HEK293 (cell line): ENCODE results near the gene ARHGEF12.
A peak's percentile ranks its signal among the peaks of the same experiment; 100 is the strongest.

Experiments used
- CTCF ChIA-PET: fragments of 350-600 bp; formaldehyde crosslinking; extraction: SDS; loops from one replicate; lab custom pipeline; 2021; ENCODE audit warnings: antibody characterized with exemption; lab: Yijun Ruan, JAX
- POLR2A ChIA-PET: fragments of 300-600 bp; formaldehyde crosslinking; extraction: SDS; loops from one replicate; lab custom pipeline; 2020; ENCODE audit warnings: antibody characterized with exemption, inconsistent platforms; lab: Yijun Ruan, JAX
- H3K27ac ChIP-seq: fragments of 200-500 bp; sonication (Bioruptor generic); 2 replicates; pipeline ENCODE4 v1.5.1; 2014; ENCODE audit warnings: low read depth, low read length, control low read depth, inconsistent platforms; ENCODE audit errors: extremely low read depth
- H3K36me3 ChIP-seq, 2 experiments: fragments of 200-500 bp in 1 of 2; sonication (Bioruptor generic) in 1 of 2; 1 replicate in 1 of 2; 2 replicates in 1 of 2; pipeline ENCODE4 v1.5.1; 2014 to 2017; ENCODE audit warnings: inconsistent platforms in 2 of 2, low read length in 2 of 2; ENCODE audit not compliant: control insufficient read depth in 2 of 2, insufficient read depth in 1 of 2
- H3K4me1 ChIP-seq: fragments of 200-500 bp; sonication (Bioruptor generic); 2 replicates; pipeline ENCODE4 v1.5.1; 2014; ENCODE audit warnings: mild to moderate bottlenecking, low read length, inconsistent platforms; ENCODE audit not compliant: control insufficient read depth, insufficient read depth
- H3K4me3 ChIP-seq: 2 replicates; pipeline ENCODE4 v1.5.1; 2011; ENCODE audit warnings: low read depth, mild to moderate bottlenecking, control low read depth, low read length, moderate library complexity
- H3K9me3 ChIP-seq: fragments of 200-500 bp; sonication (Bioruptor generic); 2 replicates; pipeline ENCODE4 v1.5.1; 2014; ENCODE audit warnings: low read depth, low read length, inconsistent platforms; ENCODE audit not compliant: control insufficient read depth, insufficient read depth
- BCL11A ChIP-seq: fragments of 450-650 bp; formaldehyde crosslinking; IDR thresholded peaks from 2 replicates; pipeline ENCODE4 v1.5.1; 2016; ENCODE audit warnings: low read depth, missing biosample characterization, missing genetic modification characterization
- GFI1B ChIP-seq: fragments of 450-650 bp; formaldehyde crosslinking; IDR thresholded peaks from 2 replicates; pipeline ENCODE4 v1.5.1; 2016; ENCODE audit warnings: missing biosample characterization, missing genetic modification characterization
- GLI2 ChIP-seq: fragments of 450-650 bp; formaldehyde crosslinking; IDR thresholded peaks from 2 replicates; pipeline ENCODE4; 2017; ENCODE audit warnings: missing biosample characterization, missing genetic modification characterization, low read depth, borderline replicate concordance
- HOXD13 ChIP-seq: sonication (generic); formaldehyde crosslinking; IDR thresholded peaks from 2 replicates; pipeline ENCODE4 v1.8.0; 2022; ENCODE audit warnings: missing genetic modification reagents, borderline replicate concordance
- KLF10 ChIP-seq: fragments of 450-650 bp; IDR thresholded peaks from 2 replicates; pipeline ENCODE4 v1.5.1; 2018; ENCODE audit warnings: missing biosample characterization, mild to moderate bottlenecking, missing genetic modification characterization
- KLF7 ChIP-seq: fragments of 450-650 bp; formaldehyde crosslinking; IDR thresholded peaks from 2 replicates; pipeline ENCODE4 v1.5.1; 2016; ENCODE audit warnings: missing biosample characterization, missing genetic modification characterization, borderline replicate concordance
- KLF9 ChIP-seq: fragments of 450-650 bp; formaldehyde crosslinking; IDR thresholded peaks from 2 replicates; pipeline ENCODE4 v1.5.1; 2016; ENCODE audit warnings: missing biosample characterization, missing genetic modification characterization, low read depth
- REPIN1 ChIP-seq: fragments of 450-650 bp; formaldehyde crosslinking; IDR thresholded peaks from 2 replicates; pipeline ENCODE4 v1.5.1; 2017; ENCODE audit warnings: missing biosample characterization, missing genetic modification characterization, low read depth
- ZNF133 ChIP-seq: fragments of 450-650 bp; formaldehyde crosslinking; IDR thresholded peaks from 2 replicates; pipeline ENCODE4 v1.5.1; 2016; ENCODE audit warnings: missing biosample characterization, missing genetic modification characterization
- ZNF146 ChIP-seq: fragments of 450-650 bp; formaldehyde crosslinking; IDR thresholded peaks from 2 replicates; pipeline ENCODE4 v1.5.1; 2016; ENCODE audit warnings: missing biosample characterization, missing genetic modification characterization
- ZNF155 ChIP-seq: fragments of 450-650 bp; formaldehyde crosslinking; IDR thresholded peaks from 2 replicates; pipeline ENCODE4 v1.5.1; 2016; ENCODE audit warnings: missing biosample characterization, missing genetic modification characterization
- ZNF16 ChIP-seq: fragments of 450-650 bp; formaldehyde crosslinking; IDR thresholded peaks from 2 replicates; pipeline ENCODE4 v1.5.1; 2016; ENCODE audit warnings: low read depth, missing biosample characterization, missing genetic modification characterization
- ZNF223 ChIP-seq: fragments of 450-650 bp; formaldehyde crosslinking; IDR thresholded peaks from 2 replicates; pipeline ENCODE4 v1.5.1; 2016; ENCODE audit warnings: missing biosample characterization, missing genetic modification characterization
- ZNF24 ChIP-seq: fragments of 450-650 bp; formaldehyde crosslinking; IDR thresholded peaks from 2 replicates; pipeline ENCODE4 v1.5.1; 2016; ENCODE audit warnings: missing biosample characterization, missing genetic modification characterization
- ZNF274 ChIP-seq, 2 experiments: fragments of 200-500 bp in 1 of 2; fragments of 450-650 bp in 1 of 2; sonication (Bioruptor generic) in 1 of 2; formaldehyde crosslinking in 1 of 2; IDR thresholded peaks; 2 replicates each; pipeline versions ENCODE4 v1.5.1 to v1.6.1; 2014 to 2016; ENCODE audit warnings: borderline replicate concordance in 1 of 2, inconsistent platforms in 1 of 2, low read length in 1 of 2, missing biosample characterization in 1 of 2, missing genetic modification characterization in 1 of 2
- ZNF747 ChIP-seq: fragments of 450-650 bp; formaldehyde crosslinking; IDR thresholded peaks from 2 replicates; pipeline ENCODE4 v1.5.1; 2016; ENCODE audit warnings: missing biosample characterization, missing genetic modification characterization
- ZNF785 ChIP-seq: fragments of 450-650 bp; formaldehyde crosslinking; IDR thresholded peaks from 2 replicates; pipeline ENCODE4 v1.5.1; 2016; ENCODE audit warnings: missing biosample characterization, missing genetic modification characterization
- ZNF792 ChIP-seq: fragments of 450-650 bp; formaldehyde crosslinking; IDR thresholded peaks from 2 replicates; pipeline ENCODE4 v1.5.1; 2016; ENCODE audit warnings: missing biosample characterization, missing genetic modification characterization
- ZSCAN23 ChIP-seq: fragments of 450-650 bp; formaldehyde crosslinking; IDR thresholded peaks from 2 replicates; pipeline ENCODE4 v1.5.1; 2016; ENCODE audit warnings: missing biosample characterization, missing genetic modification characterization
- ZXDB ChIP-seq: fragments of 450-650 bp; formaldehyde crosslinking; IDR thresholded peaks from 2 replicates; pipeline ENCODE4 v1.5.1; 2016; ENCODE audit warnings: missing biosample characterization, missing genetic modification characterization
- TF ChIP-seq, protein P1 (sequence below): fragments of 450-650 bp; formaldehyde crosslinking; IDR thresholded peaks from 2 replicates; pipeline ENCODE4 v1.5.1; 2016; ENCODE audit warnings: missing biosample characterization, missing genetic modification characterization

The ARHGEF12 gene

DNA sequence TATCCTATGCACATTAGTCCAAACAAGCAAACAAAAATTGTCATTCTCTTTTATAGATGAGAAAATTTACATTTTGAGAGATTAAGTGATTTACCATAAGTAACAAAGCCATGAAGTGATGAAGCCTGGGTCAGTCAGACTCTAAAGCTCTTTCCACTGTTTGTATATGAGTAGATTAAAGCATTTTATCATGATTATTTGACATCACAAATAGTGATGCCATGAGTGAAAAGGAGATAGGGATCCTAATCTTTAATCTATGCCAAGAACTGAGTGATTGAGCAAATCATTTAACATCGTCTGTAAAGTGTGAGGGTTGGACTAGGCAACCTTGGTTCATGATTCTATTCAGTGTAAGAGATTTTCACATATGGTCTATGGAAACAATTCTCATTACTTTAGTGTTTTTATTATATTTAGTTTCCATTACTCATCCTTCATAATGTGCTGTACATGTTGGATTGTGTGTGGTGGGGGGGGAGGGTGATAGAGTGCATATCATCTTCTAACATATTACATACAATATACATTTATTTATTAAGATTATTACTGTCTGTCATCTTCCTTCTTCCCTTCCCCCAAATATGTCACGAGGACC is 50.7 kb downstream of the ARHGEF12 start:
- ChIA-PET CTCF (no interaction called here), POLR2A (no interaction called here)
- H3K4me3 ChIP-seq, result no peak overlapping the region

DNA sequence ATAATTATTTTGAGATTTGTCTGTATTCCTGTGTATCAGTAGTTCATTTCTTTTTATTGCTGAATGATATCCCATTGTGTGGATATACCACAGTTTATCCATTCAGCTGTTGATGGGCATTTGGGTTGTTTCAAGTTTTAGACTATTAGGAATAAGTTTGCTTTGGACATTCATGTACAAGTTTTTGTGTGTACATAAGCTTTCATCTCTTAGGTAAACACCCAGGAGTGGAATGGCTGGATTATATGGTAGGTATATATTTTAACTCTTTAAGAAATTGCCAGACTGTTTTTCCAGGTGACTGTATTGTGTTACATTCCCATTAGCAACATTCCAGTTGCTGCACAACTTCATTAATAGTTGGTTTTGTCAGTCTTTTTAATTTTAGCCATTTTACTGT is 52.0 kb downstream of the ARHGEF12 start:
- no peaks in the 10 kb centered on the region for H3K36me3 ChIP-seq
- CTCF ChIA-PET, result interaction anchor here (0.9 kb wide), 1 partner anchor 571 kb away, joined by 3 read pairs; no protein-coding TSS in a partner anchor
- no peak for TF ChIP-seq ZNF16
- TF ChIP-seq GLI2 (tag by site-specific recombination), result no peak
- TF ChIP-seq KLF9 (tag by site-specific recombination), result no peak
- no peak for TF ChIP-seq ZXDB (tag by site-specific recombination)
- no peak for TF ChIP-seq KLF7
- TF ChIP-seq ZSCAN23, result no peak
- TF ChIP-seq ZNF155, result no peak
- no peak for TF ChIP-seq ZNF792
- TF ChIP-seq ZNF24 (tag by site-specific recombination), result no peak
- TF ChIP-seq ZNF785 (tag by site-specific recombination), result no peak
- TF ChIP-seq, all 188 proteins: peak for 0
- Histone ChIP-seq H3K4me1 (peaks cover 8% of the 10 kb centered on the region; the same call in 1 of the 2 replicates), H3K27ac (no peak overlapping the region), H3K9me3 (no peaks in the 10 kb centered on the region), H3K4me3 (no peak overlapping the region)
- POLR2A ChIA-PET, result no interaction called here

More for the DNA sequence above, 50.7 kb downstream of the ARHGEF12 start:
- H3K4me1 ChIP-seq, result peaks cover 8% of the 10 kb centered on the region; the same call in 1 of the 2 replicates
- no peak overlapping the region for H3K27ac ChIP-seq
- no peaks in the 10 kb centered on the region for H3K36me3 ChIP-seq
- no peak for TF ChIP-seq HOXD13 (CRISPR knock-in tag)
- TF ChIP-seq, protein P1, sequence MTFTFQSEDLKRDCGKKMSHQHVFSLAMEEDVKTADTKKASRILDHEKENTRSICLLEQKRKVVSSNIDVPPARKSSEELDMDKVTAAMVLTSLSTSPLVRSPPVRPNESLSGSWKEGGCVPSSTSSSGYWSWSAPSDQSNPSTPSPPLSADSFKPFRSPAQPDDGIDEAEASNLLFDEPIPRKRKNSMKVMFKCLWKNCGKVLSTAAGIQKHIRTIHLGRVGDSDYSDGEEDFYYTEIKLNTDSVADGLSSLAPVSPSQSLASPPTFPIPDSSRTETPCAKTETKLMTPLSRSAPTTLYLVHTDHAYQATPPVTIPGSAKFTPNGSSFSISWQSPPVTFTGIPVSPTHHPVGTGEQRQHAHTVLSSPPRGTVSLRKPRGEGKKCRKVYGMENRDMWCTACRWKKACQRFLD (tag by site-specific recombination), result no peak
- TF ChIP-seq KLF7, result no peak
- TF ChIP-seq ZNF747 (tag by site-specific recombination), result no peak
- TF ChIP-seq ZNF274 (IDR thresholded peaks at IDR 0.05; ENCODE audit: low read length), result no peak
- no peak for TF ChIP-seq ZNF274 (tag by site-specific recombination; IDR thresholded peaks at IDR 0.05; ENCODE audit: borderline replicate concordance)
- no peak for TF ChIP-seq KLF10 (tag by site-specific recombination)
- no peak for TF ChIP-seq REPIN1
- no peak for TF ChIP-seq ZNF223 (tag by site-specific recombination)
- H3K9me3 ChIP-seq, result no peaks in the 10 kb centered on the region

DNA sequence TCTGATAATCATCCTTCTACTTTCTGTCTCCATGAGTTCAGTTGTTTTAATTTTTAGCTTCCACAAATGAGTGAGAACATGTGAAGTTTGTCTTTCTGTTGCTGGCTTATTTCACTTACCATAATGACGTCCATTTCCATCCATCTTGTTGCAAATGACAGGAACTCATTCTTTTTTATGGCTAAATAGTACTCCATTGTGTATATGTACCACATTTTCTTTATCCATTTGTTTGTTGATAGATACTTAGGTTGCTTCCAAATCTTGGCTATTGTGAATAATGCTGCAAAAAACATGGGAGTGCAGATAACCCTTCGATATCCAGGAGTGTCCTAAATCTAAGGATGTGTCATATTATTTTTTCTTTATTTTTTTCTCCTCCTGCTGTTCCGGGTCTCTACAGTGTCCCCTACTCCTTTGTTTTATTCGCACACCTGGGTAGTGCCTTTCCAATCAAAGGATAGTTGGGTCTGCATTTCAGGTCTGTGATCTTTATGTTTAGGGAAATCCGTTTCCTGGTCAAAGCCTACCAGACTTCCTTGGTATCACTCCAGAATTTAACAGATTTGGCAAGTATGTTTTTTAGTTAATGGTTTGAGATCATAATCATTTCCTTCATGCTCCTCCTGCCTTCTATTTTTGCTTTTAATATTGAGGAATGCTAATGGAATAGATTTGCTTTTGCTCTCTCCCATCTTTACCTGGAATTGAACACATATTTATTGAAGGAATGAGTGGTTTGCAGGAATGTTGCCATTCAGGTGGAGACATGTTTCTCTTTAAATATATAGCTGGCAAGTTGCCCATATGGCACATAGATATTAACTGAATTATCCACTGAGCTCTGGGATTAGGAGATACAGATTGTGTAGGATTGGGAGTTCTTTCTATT is 53.7 kb downstream of the ARHGEF12 start:
- Histone ChIP-seq H3K4me3 (no peak overlapping the region), H3K4me1 (peaks cover 5% of the 10 kb centered on the region; the same call in 1 of the 2 replicates), H3K9me3 (no peaks in the 10 kb centered on the region), H3K36me3 (no peaks in the 10 kb centered on the region), H3K27ac (no peak overlapping the region)
- TF ChIP-seq ZNF133 (tag by site-specific recombination), result no peak
- no peak for TF ChIP-seq BCL11A (tag by site-specific recombination)
- TF ChIP-seq ZNF146 (tag by site-specific recombination), result peak; percentile 73
- TF ChIP-seq GFI1B (tag by site-specific recombination), result no peak
- TF ChIP-seq ZSCAN23, result no peak
- ChIA-PET POLR2A (interaction anchor here (1.6 kb wide), 1 partner anchor 54 kb away, joined by 4 read pairs; the partner anchor contains the start of gene ARHGEF12), CTCF (interaction anchor here (0.7 to 0.9 kb wide), 2 partner anchors 48 to 90 kb away, joined by 3 read pairs; no protein-coding TSS in a partner anchor)
